Putamen (tissue), 1 donor: ENCODE results near the gene KXD1.

Experiments used
- DNase-seq: peaks from one replicate; pipeline ENCODE4 v3.0.0-alpha.2; 2016; ENCODE audit warnings: low spot score

Gene KXD1

DNA sequence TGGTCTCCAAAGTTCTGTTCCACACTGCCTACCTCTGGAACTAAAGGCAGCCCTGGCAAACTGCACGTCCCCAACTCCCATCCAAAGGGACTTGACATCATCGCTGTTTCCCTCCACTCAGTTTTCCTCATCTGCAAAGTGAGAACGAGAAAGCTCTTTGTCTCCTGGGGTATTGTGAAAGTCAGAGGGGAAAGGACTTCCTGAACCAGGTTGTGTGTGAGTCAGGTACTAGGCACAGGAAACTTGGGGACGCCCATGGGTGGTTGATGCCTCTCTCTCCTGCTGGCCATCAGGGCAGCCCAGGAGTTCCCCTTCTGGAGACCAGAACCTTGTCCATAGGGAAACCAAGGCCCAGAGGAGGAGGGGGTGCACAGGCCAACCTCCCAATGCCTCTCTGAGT, 44.2 kb downstream of the KXD1 start:
- DNase-seq: no peak

DNA sequence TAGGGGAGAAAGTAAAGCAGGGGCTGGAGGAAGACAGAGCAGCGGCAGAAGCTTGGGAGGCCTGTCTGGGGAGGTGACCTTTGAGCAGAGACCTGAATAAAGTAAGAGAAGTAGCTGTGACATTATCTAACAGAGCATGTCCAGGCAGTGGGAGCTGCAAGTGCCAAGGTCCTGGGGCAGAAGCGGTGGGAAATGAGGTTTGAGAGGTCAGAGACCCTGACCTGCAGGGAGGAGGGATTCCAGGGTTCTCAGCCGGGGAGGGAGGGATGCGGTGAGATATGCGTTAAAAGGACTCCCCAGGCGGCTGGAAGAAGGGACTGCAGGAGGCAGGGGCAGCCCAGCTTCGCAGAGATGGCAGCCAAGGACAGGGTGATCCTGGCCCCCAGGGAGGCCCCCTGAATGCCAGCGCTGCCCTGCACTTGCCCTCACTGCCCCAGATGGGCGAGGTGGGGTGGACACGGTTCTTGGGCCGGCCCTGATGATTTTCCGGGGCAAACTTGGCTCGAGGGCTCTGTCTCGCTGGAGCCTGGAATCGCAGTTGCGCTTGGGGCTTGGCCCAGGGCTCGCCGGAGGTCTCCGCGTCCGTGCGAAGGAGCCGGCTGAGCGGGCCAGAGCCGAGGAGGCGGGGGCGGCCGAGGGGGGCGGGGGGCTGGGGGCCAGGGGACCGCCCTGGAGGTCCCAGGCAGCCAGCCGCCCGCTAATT, 45.7 kb downstream of the KXD1 start:
- no peak for DNase-seq

- no peak for DNase-seq
Observed at GRCh38 chr19:18603958-18604819, 46.5 kb downstream of the KXD1 start.

GRCh38 chr19:18604820-18605159, 47.1 kb downstream of the KXD1 start:
- no peak for DNase-seq

DNA sequence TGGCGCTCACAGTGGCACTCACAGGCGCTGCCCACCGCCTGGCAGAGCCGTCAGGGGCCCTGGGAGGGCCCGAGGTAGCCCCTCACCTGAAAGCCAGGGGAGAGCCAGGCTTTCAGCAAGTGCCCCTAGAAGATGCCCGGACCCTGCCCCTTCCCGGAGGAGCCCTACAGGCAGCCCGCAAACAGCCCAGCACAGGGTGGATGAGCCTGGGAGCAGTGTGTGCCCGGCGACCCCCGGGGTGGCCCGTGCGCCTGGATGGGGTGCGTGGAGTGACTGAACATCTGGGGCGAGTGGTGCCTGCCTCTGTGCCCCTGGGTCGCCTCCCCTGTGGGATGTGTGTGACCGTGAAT, 47.5 kb downstream of the KXD1 start:
- no peak for DNase-seq

- no peak for DNase-seq
Observed at GRCh38 chr19:18605546-18606280, 48.0 kb downstream of the KXD1 start.

GRCh38 chr19:18606281-18607225, 48.9 kb downstream of the KXD1 start, which contains the start of gene CRLF1:
Gene CRLF1 (minus strand): TSS chr19:18606799. CDS start chr19:18606656, 143 bp downstream.
- no peak for DNase-seq

- no peak for DNase-seq
Observed at GRCh38 chr19:18607226-18608101, 49.8 kb downstream of the KXD1 start.

DNA sequence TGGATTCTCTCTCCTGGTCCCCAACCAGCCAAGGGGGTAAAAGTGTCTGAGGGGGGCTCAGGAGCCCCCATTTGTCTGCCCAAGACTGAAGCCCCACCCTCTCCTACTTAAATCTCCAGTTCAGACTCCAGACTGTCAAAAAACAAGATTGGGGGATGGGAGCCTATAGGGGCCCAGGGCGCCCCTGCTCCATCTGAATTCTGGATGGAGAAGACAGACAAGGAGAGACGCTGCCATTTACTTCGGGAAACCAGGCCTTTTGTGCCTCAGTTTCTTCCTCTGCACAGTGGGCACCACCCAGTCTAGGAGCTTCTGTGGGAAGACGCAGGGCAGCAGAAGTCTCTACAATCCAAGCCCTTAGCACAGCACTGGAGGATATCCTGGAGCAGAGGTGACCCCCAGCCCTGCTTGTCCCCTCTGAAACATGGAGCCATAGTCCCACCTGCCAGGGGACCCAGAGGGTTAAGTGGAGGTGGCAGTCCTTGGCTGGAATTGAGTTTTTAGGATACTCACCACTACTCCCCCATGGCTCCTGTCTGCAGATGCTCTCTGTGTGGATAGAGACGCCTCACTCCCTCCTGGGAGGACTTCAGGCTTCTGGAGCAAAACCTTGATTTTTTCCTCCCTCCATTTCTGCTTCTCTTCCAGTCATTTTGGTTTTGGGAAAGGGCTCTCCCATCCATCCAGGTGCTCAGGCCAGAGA, 50.6 kb downstream of the KXD1 start:
- DNase-seq: no peak

GRCh38 chr19:18608805-18609716, 51.4 kb downstream of the KXD1 start:
- DNase-seq: no peak

- DNase-seq: no peak
Observed at GRCh38 chr19:18609717-18610051, 52.0 kb downstream of the KXD1 start.

GRCh38 chr19:18610245-18610555, 52.5 kb downstream of the KXD1 start:
- no peak for DNase-seq

DNA sequence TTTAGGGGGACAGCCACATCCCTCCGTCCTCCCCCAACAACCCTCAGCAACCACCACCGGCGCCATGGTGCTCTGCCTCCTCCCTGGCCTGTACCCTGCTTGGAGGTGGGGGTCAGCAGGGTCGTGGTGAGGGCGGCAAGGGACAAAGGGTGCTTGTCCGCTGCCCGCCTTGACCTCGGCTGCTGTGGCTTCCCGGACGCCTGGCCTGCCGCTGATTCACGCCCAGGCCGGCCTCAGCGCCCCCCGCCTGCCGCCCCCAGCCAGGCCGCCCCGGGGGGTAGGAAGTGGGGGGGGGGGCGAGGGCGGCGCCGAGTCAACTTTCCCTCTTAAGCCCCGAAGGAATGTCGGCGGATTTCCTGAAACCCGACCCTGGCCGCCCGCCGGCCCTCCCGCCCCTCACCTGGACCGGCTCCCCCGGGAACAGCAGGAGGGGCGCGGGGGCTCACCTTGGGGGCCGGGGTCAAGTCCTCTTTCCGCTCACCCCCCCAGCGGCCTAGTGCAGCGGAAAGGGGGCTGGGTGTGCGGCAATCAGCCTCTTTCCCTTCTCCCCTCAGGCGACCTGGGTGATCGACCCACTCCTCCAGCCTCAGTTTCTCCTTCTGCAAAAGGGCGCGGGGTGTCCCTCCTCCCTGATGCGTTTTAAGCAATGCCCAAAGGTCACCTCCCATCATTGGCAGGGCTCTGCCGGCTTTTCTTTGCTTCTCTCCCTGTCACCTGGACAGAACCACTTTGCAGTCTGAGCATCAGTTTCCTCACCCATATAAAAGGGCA, 53.1 kb downstream of the KXD1 start:
- no peak for DNase-seq

- peak; percentile 49 for DNase-seq
Observed at GRCh38 chr19:18611327-18612050, 53.8 kb downstream of the KXD1 start.

- no peak for DNase-seq
Observed at GRCh38 chr19:18612051-18612771, 54.5 kb downstream of the KXD1 start.

DNA sequence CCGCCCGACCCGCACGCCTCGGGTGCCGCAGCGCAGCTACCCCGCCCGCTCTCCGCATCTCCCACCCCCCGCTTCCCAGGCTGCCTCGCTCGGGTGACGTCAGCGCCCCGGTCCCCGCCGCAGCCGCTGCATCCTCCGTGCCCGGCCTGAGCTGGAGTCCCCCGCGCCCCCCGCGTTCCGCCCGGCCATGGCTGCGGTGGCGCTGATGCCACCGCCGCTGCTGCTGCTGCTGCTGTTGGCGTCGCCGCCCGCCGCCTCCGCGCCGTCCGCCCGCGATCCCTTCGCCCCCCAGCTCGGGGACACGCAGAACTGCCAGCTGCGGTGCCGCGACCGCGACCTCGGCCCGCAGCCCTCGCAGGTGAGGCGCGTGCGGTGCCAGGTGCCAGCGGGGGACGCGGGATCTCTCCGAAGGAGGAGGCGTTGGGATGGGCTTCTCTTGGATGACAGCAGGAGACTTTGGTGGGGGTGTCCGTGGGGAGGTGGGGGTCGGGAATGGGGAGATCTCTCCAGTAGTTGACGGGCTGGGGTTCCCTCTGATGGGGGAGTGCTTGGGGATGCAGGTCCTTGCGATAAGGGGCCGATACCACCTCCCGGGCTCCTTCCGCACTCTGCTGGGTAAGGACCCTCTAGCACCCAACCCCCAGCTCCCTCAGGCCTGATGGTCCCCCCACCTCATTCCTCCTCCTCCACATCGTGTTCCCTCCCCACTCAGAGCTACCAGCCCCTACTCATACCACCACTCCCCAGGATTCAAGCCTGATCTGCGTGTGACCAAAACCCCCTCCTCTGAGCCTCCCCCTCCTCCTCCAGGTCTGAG, 55.3 kb downstream of the KXD1 start, which contains the start of gene TMEM59L:
TSS of gene TMEM59L (plus strand) at position 99 of the 817 bp plus-strand sequence. CDS start at position 188, 89 bp downstream.
- peak; percentile 58 for DNase-seq
